Activated T-cell treated with anti-CD3 and anti-CD28 coated beads, Interleukin-2, amount 50 U/mL, for 24 hours (primary cell): ENCODE data around the gene GREB1L.

Experiments
- DNase-seq: peaks from one replicate; pipeline ENCODE4 v3.0.0-alpha.2; 2020
- H3K27ac Mint-ChIP-seq: 2 replicates; pipeline ENCODE4 v1.8.0; 2020; ENCODE audit warnings: mild to moderate bottlenecking, mixed read lengths
- H3K27me3 Mint-ChIP-seq: 2 replicates; pipeline ENCODE4 v1.8.0; 2020; ENCODE audit warnings: mixed read lengths
- H3K36me3 Mint-ChIP-seq: 2 replicates; pipeline ENCODE4 v1.8.0; 2020; ENCODE audit warnings: low read depth, mixed read lengths
- H3K4me1 Mint-ChIP-seq: 2 replicates; pipeline ENCODE4 v1.8.0; 2020; ENCODE audit warnings: low read depth, mixed read lengths
- H3K4me3 Mint-ChIP-seq: 2 replicates; pipeline ENCODE4 v1.8.0; 2020; ENCODE audit warnings: mild to moderate bottlenecking, moderate library complexity, mixed read lengths
- H3K9me3 Mint-ChIP-seq: 2 replicates; pipeline ENCODE4 v1.8.0; 2020; ENCODE audit warnings: mixed read lengths

Gene GREB1L

DNA sequence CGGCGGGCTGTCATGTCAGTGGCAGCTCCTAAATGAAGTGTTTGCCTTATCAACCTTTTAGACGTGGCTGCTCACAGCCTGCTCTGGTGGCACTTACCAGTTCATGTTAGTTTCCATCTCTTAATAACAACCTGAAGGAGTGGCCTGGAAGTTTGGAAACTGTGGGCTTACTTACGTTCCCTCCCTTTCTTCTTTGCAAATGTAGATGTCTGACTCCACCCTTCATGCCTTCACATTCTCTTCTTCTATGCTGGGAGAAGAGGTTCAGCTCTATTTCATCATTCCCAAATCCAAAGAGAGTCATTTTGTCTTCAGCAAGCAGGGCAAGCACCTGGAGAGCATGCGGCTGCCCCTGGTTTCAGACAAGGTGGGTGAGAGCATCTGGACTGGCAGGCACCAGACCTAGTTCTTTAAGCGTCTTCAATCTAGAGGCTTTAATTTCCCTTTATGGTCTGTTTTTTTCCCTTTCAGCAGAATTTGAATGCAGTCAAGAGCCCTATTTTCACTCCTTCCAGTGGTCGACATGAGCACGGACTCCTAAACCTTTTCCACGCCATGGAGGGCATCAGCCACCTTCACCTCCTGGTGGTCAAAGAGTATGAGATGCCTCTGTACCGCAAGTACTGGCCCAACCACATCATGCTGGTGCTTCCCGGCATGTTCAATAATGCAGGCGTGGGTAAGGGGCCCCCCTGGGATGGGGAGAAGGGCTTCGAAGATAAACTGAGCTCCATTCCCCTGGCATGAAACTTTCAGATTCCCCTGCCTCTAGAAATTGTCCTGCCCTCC is 266.1 kb downstream of the GREB1L start:
- peaks cover 6% of the 10 kb centered on the region for H3K9me3 Mint-ChIP-seq
- H3K4me3 Mint-ChIP-seq: no peak overlapping the region
- peaks cover 8% of the 10 kb centered on the region for H3K36me3 Mint-ChIP-seq
- H3K27me3 Mint-ChIP-seq: no peaks in the 10 kb centered on the region
- no peaks in the 10 kb centered on the region for H3K4me1 Mint-ChIP-seq
- no peak overlapping the region for H3K27ac Mint-ChIP-seq
- DNase-seq: no peak

GRCh38 chr18:21509062-21509461 is 267.0 kb downstream of the GREB1L start:
- Mint-ChIP-seq H3K36me3 (peaks cover 16% of the 10 kb centered on the region), H3K27me3 (no peaks in the 10 kb centered on the region), H3K4me3 (no peak overlapping the region), H3K4me1 (no peaks in the 10 kb centered on the region), H3K27ac (no peak overlapping the region), H3K9me3 (peaks cover 6% of the 10 kb centered on the region)
- no peak for DNase-seq

GRCh38 chr18:21513292-21513691 is 271.3 kb downstream of the GREB1L start:
- H3K27me3 Mint-ChIP-seq: no peaks in the 10 kb centered on the region
- H3K4me1 Mint-ChIP-seq: no peaks in the 10 kb centered on the region
- DNase-seq: no peak
- H3K4me3 Mint-ChIP-seq: no peak overlapping the region
- peaks cover 47% of the 10 kb centered on the region for H3K36me3 Mint-ChIP-seq
- no peak overlapping the region for H3K27ac Mint-ChIP-seq
- H3K9me3 Mint-ChIP-seq: peaks cover 6% of the 10 kb centered on the region

DNA sequence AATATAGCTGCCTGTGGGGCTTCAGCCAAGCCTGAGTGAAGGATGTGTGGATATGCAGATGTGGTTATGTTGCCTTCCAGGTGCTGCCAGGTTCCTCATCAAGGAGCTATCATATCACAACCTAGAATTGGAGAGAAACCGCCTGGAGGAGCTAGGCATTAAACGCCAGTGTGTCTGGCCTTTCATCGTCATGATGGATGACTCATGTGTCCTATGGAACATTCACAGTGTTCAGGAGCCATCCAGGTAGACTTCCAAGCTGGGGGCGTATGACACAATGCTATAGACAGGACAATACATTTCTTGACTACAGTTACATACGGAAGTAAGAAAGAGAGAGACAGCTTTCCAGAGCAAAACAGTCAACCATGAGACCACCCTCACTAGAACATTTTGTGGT is 271.7 kb downstream of the GREB1L start:
- peaks cover 6% of the 10 kb centered on the region for H3K9me3 Mint-ChIP-seq
- no peak overlapping the region for H3K27ac Mint-ChIP-seq
- no peaks in the 10 kb centered on the region for H3K4me1 Mint-ChIP-seq
- no peak for DNase-seq
- H3K36me3 Mint-ChIP-seq: peaks cover 50% of the 10 kb centered on the region
- no peaks in the 10 kb centered on the region for H3K27me3 Mint-ChIP-seq
- no peak overlapping the region for H3K4me3 Mint-ChIP-seq

GRCh38 chr18:21522530-21522929 is 280.5 kb downstream of the GREB1L start:
- Mint-ChIP-seq H3K4me1 (no peaks in the 10 kb centered on the region), H3K27me3 (no peaks in the 10 kb centered on the region), H3K4me3 (no peak overlapping the region), H3K36me3 (peaks cover 85% of the 10 kb centered on the region), H3K9me3 (no peaks in the 10 kb centered on the region), H3K27ac (no peak overlapping the region)
- no peak for DNase-seq

- Mint-ChIP-seq H3K4me1 (no peaks in the 10 kb centered on the region), H3K36me3 (peaks cover 80% of the 10 kb centered on the region), H3K4me3 (no peak overlapping the region), H3K27ac (no peak overlapping the region), H3K9me3 (no peaks in the 10 kb centered on the region), H3K27me3 (no peaks in the 10 kb centered on the region)
- DNase-seq: no peak
Measured at GRCh38 chr18:21525916-21526315, 283.9 kb downstream of the GREB1L start.

DNA sequence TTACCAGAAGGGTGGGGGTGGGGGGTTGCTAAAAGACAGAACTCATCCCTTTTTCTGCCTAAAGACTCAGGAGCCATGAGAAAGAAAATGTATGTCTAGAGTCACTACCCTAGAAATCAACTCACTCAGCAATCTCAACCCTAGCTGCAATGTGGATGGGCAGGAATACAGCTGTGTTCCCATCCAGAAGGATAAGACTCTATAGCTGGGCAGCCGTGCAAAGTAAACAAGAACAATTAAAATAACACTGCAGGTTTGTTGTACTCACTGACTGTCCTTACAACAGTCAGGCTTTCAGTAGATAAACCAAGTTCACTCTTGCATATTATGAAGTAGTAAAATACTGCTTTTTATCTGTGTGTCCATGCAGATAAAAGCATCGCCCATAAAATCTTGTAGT is 284.4 kb downstream of the GREB1L start:
- DNase-seq: no peak
- Mint-ChIP-seq H3K27ac (no peak overlapping the region), H3K36me3 (peaks cover 82% of the 10 kb centered on the region), H3K4me1 (no peaks in the 10 kb centered on the region), H3K27me3 (no peaks in the 10 kb centered on the region), H3K9me3 (no peaks in the 10 kb centered on the region), H3K4me3 (no peak overlapping the region)

DNA sequence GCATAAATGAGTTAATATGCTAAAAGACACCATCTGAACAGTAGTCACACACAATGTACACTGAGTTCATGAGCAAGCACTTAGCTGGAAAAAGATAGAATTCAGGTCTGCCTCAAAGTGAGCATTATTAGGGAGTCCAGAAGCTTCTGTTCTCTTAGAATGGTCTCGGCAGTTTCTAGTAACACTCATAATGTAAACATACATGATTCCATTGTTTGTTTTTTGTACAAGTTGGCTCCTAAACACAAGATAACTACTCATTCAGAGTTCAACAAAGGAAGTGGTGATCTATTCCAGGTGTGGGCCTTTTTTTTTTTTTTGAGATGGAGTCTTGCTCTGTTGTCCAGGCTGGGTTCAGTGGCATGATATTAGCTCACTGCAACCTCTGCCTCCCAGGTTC is 292.3 kb downstream of the GREB1L start:
- no peak overlapping the region for H3K27ac Mint-ChIP-seq
- no peak overlapping the region for H3K4me3 Mint-ChIP-seq
- no peaks in the 10 kb centered on the region for H3K27me3 Mint-ChIP-seq
- no peaks in the 10 kb centered on the region for H3K9me3 Mint-ChIP-seq
- H3K4me1 Mint-ChIP-seq: no peaks in the 10 kb centered on the region
- DNase-seq: no peak
- H3K36me3 Mint-ChIP-seq: peaks cover 78% of the 10 kb centered on the region

DNA sequence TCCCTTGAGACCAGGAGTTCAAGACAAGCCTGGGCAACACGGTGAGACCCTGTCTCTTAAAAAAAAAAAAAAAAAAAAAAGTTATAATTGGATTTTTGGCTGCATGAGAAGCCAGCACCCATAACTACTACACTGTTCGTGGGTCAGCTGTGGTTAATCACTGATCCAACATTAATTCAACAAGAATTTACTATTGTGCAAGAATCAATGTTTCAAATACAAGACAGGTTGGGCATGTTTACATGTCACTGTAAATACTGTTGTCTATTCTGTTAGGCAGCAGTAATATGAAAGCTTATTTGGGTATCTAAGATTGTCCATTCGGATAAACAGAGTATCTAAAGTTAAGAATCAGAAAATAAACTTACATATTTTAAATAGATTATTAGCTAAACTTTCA is 296.2 kb downstream of the GREB1L start:
- Mint-ChIP-seq H3K9me3 (no peaks in the 10 kb centered on the region), H3K27ac (no peak overlapping the region), H3K27me3 (no peaks in the 10 kb centered on the region), H3K4me1 (no peaks in the 10 kb centered on the region), H3K36me3 (peaks cover 66% of the 10 kb centered on the region), H3K4me3 (no peak overlapping the region)
- DNase-seq: no peak

- H3K36me3 Mint-ChIP-seq: peaks cover 68% of the 10 kb centered on the region
- H3K9me3 Mint-ChIP-seq: no peaks in the 10 kb centered on the region
- H3K4me3 Mint-ChIP-seq: no peak overlapping the region
- H3K27ac Mint-ChIP-seq: no peak overlapping the region
- no peaks in the 10 kb centered on the region for H3K27me3 Mint-ChIP-seq
- H3K4me1 Mint-ChIP-seq: no peaks in the 10 kb centered on the region
- DNase-seq: no peak
Measured at GRCh38 chr18:21546423-21546822, 304.4 kb downstream of the GREB1L start.

- H3K4me1 Mint-ChIP-seq: peaks cover 14% of the 10 kb centered on the region
- H3K36me3 Mint-ChIP-seq: peaks cover 74% of the 10 kb centered on the region
- no peaks in the 10 kb centered on the region for H3K27me3 Mint-ChIP-seq
- peaks cover 7% of the 10 kb centered on the region for H3K9me3 Mint-ChIP-seq
- H3K27ac Mint-ChIP-seq: no peak overlapping the region
- DNase-seq: no peak
- H3K4me3 Mint-ChIP-seq: no peak overlapping the region
Measured at GRCh38 chr18:21548647-21549046, 306.6 kb downstream of the GREB1L start.

GRCh38 chr18:21550510-21550970 is 308.5 kb downstream of the GREB1L start:
- no peaks in the 10 kb centered on the region for H3K27me3 Mint-ChIP-seq
- no peak overlapping the region for H3K4me3 Mint-ChIP-seq
- peaks cover 7% of the 10 kb centered on the region for H3K9me3 Mint-ChIP-seq
- peaks cover 14% of the 10 kb centered on the region for H3K4me1 Mint-ChIP-seq
- H3K27ac Mint-ChIP-seq: no peak overlapping the region
- no peak for DNase-seq
- H3K36me3 Mint-ChIP-seq: peaks cover 79% of the 10 kb centered on the region

GRCh38 chr18:21557607-21558253 is 315.7 kb downstream of the GREB1L start:
- no peak for DNase-seq
- peaks cover 2% of the 10 kb centered on the region for H3K9me3 Mint-ChIP-seq
- H3K4me3 Mint-ChIP-seq: no peak overlapping the region
- H3K36me3 Mint-ChIP-seq: peaks cover 74% of the 10 kb centered on the region
- H3K4me1 Mint-ChIP-seq: peaks cover 3% of the 10 kb centered on the region
- no peaks in the 10 kb centered on the region for H3K27me3 Mint-ChIP-seq
- no peak overlapping the region for H3K27ac Mint-ChIP-seq

DNA sequence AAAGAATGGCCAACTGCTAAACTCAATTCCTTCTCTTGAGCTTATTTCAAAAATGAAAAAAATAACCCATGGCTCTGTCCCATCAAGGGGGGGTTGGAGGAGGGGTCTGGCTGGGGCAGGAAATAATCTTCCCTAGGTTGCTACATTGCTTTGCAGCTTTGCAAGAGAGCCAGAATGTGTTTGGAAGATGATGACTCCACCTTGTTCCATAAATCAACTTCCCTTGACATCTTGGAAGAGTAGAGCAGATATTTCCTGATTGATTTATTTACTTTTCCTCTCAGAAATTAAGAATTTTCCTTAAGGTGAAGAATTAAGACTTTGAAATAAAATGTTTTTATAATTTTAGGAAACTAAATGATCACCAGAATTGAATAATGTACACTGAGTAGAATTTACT is 317.2 kb downstream of the GREB1L start:
- no peaks in the 10 kb centered on the region for H3K4me1 Mint-ChIP-seq
- no peak overlapping the region for H3K4me3 Mint-ChIP-seq
- DNase-seq: no peak
- peaks cover 78% of the 10 kb centered on the region for H3K36me3 Mint-ChIP-seq
- H3K9me3 Mint-ChIP-seq: no peaks in the 10 kb centered on the region
- H3K27ac Mint-ChIP-seq: no peak overlapping the region
- no peaks in the 10 kb centered on the region for H3K27me3 Mint-ChIP-seq

- Mint-ChIP-seq H3K9me3 (no peaks in the 10 kb centered on the region), H3K4me3 (no peak overlapping the region), H3K36me3 (peaks cover 97% of the 10 kb centered on the region), H3K27me3 (no peaks in the 10 kb centered on the region), H3K4me1 (peaks cover 3% of the 10 kb centered on the region), H3K27ac (no peak overlapping the region)
- no peak for DNase-seq
Measured at GRCh38 chr18:21571772-21572171, 329.7 kb downstream of the GREB1L start.
